GM12873 (cell line): Measurements from ENCODE around the gene MDM2.

Source experiments
- CTCF ChIP-seq: IDR thresholded peaks from 2 replicates; pipeline ENCODE4 v1.5.1; 2012; ENCODE audit warnings: low read depth, mild to moderate bottlenecking, moderate library complexity, low read length, control low read depth; ENCODE audit not compliant: insufficient read depth; ENCODE audit errors: missing control alignments

MDM2 gene

GRCh38 chr12:68766646-68767045 is 41.3 kb upstream of the MDM2 start:
- no peak for TF ChIP-seq CTCF

- TF ChIP-seq CTCF = no peak
Observed at GRCh38 chr12:68767191-68767590, 40.8 kb upstream of the MDM2 start.

- TF ChIP-seq CTCF = no peak
Observed at GRCh38 chr12:68768431-68768939, 39.5 kb upstream of the MDM2 start.

DNA sequence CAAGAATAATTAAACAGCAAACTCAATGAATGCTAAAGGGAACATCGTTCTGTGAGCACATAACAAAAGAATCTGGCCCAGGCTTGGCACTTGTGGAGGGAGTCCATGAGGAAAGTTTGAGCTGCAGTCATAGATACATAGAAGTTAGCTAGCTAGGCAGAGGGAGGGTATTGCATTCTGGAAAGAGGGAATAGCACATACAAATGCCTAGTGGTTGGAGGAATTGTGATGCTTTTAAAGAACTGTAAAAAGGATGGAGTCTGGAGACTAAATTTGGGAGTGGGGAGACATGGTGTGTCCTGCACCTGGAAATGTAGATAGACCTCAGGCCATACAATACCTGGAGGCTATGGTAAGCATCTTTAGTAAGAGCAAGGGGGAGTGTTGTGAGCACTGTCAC is 38.0 kb upstream of the MDM2 start:
- TF ChIP-seq CTCF = no peak

DNA sequence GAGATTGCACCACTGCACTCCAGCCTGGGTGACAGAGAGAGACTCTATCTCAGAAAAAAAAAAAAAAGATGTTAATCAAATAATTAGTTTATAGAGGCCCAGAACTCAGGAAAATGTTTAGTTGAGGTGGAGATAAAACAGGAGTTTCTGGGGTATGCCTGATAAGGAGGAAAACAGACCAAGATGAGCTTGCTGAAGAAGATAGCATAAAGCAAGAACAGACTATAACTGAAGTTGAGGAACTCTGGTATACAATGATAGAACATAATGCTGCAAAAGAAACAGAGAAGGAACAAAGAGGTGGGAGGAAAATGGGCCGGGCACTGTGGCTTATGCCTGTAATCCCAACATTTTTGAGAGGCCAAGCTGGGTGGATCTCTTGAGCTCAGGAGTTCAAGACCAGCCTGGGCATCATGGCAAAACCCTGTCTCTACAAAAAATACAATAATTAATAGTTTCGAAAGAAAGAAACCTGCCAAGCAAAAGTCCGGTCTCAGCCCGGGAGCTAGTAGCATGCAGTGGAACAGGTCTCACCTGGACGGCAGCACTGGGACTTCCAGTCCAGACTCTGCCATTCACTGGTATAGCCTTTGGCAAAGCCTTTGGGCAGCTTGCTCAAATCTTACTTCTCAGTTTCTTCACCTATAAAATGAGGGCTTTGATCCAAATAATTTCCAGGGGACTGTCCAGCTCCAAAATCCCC is 36.6 kb upstream of the MDM2 start:
- TF ChIP-seq CTCF = no peak

DNA sequence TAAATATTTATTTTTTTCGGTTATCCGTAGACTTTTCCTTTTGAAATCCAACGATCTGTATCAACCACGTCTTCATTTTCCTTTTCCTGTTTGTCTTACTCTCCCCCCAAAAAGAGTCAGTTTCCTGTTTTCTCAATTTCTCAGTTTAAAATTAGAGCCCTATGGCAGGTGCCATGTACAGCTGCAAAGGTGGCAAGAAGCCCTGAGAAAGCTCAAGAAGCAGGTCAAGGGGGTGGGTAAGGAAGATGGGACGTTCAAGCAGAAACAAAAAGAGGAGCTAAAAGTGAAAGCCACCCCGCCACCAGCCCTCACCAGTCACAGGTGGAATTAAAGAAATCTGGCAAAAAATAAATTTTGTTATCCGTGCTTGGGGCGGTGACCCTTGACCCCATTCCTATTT is 35.3 kb upstream of the MDM2 start:
- no peak for TF ChIP-seq CTCF

DNA sequence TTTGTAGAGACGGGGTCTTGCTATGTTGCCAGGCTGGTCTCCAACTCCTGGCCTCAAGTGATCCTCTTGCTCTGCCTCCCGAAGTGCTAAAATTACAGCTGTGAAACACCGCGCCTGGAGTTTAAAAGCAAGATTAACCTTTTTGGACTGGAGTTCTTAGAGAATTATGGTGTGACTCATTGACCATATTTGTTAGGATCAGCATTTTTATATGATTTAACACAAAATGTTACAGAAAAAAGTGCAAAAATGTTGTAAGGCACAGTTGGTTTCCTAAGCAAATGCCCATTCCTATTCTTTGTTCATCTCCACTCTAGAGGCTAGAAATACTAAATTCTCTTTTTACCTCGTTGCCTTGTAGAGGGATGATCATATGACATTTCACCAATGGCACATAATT is 34.4 kb upstream of the MDM2 start:
- no peak for TF ChIP-seq CTCF
